ENCODE data around the gene CNST.
"Not testable (repeated sequence)": the region's sequence is repeated elsewhere in the genome, so short reads cannot be mapped to it uniquely, and the experiment has no call there.

Gene CNST

GRCh38 chr1:246558041-246558440, 8.2 kb upstream of the CNST start:
- no peak for DNase-seq

GRCh38 chr1:246559310-246559709, 6.9 kb upstream of the CNST start:
- no peak for DNase-seq

GRCh38 chr1:246560833-246561232, 5.4 kb upstream of the CNST start:
- DNase-seq, result not testable (repeated sequence)

- DNase-seq, result peak; percentile 14
Measured at GRCh38 chr1:246564839-246565750, 1.2 kb upstream of the CNST start.

- no peak for DNase-seq
Measured at GRCh38 chr1:246565751-246566127, 517 bp upstream of the CNST start.

GRCh38 chr1:246566813-246567645, 773 bp downstream of the CNST start:
- peak; percentile 38 for DNase-seq

GRCh38 chr1:246567646-246568235, 1.5 kb downstream of the CNST start:
- no peak for DNase-seq

- DNase-seq, result peak; percentile 64
Measured at GRCh38 chr1:246569248-246570238, 3.3 kb downstream of the CNST start.

GRCh38 chr1:246571309-246571708, 5.1 kb downstream of the CNST start:
- DNase-seq, result peak; percentile 67

- DNase-seq, result no peak
Measured at GRCh38 chr1:246571953-246572352, 5.7 kb downstream of the CNST start.

- DNase-seq, result no peak
Measured at GRCh38 chr1:246572785-246573184, 6.5 kb downstream of the CNST start.

- peak; percentile 37 for DNase-seq
Measured at GRCh38 chr1:246573491-246573890, 7.2 kb downstream of the CNST start.

GRCh38 chr1:246576709-246577032, 10.4 kb downstream of the CNST start:
- DNase-seq, result no peak

GRCh38 chr1:246577082-246577719, 10.9 kb downstream of the CNST start:
- no peak for DNase-seq

- DNase-seq, result no peak
Measured at GRCh38 chr1:246577720-246578106, 11.5 kb downstream of the CNST start.

GRCh38 chr1:246579818-246580217, 13.6 kb downstream of the CNST start:
- peak; percentile 36 for DNase-seq

- no peak for DNase-seq
Measured at GRCh38 chr1:246580497-246581370, 14.5 kb downstream of the CNST start.

- peak; percentile 43 for DNase-seq
Measured at GRCh38 chr1:246582301-246583055, 16.2 kb downstream of the CNST start.

- no peak for DNase-seq
Measured at GRCh38 chr1:246583056-246583440, 16.8 kb downstream of the CNST start.
